PC-3 (cell line): Measurements from ENCODE around the gene EFHC1. TPM values are rescaled to one million over a fixed set of nuclear protein-coding genes. Genes with fewer than 3 reads are reported as not detected.
A peak's percentile ranks its signal among the peaks of the same experiment; 100 is the strongest.

Experiments
- ATAC-seq: fragments of 200-7000 bp; cut with Tn5 transposase; 2 replicates; pipeline ENCODE4 v1.9.1; 2020; ENCODE audit warnings: mild to moderate bottlenecking, moderate library complexity
- BruUV-seq: library from RNA; stranded (reverse); fragments of 400-500 nt; replicated peaks from 2 replicates; lab custom pipeline; 2021; lab: Mats Ljungman, UMichigan
- CTCF ChIA-PET: fragments of 300-600 bp; sonication (Branson Sonifier 250); formaldehyde crosslinking; loops from one replicate; lab custom pipeline; 2022; ENCODE audit warnings: antibody characterized with exemption; lab: Charles Lee
- POLR2A ChIA-PET: fragments of 300-600 bp; sonication (Branson Sonifier 250); formaldehyde crosslinking; loops from one replicate; lab custom pipeline; 2022; ENCODE audit warnings: antibody characterized with exemption; ENCODE audit not compliant: unreplicated experiment; lab: Charles Lee
- DNase-seq: peaks from one replicate; pipeline ENCODE4 v3.0.0-alpha.2; 2015
- H2AFZ ChIP-seq: fragments of 300-600 bp; sonication (generic); 2 replicates; pipeline ENCODE4 v1.6.0; 2016; ENCODE audit warnings: antibody characterized with exemption, low read length
- H3F3A ChIP-seq: fragments of 300-600 bp; sonication (generic); one replicate; pipeline ENCODE4 v1.6.0; 2017; ENCODE audit warnings: antibody characterized with exemption, low read length, control low read depth, mild to moderate bottlenecking; ENCODE audit not compliant: unreplicated experiment
- H3K27ac ChIP-seq: fragments of 300-600 bp; sonication (generic); 2 replicates; pipeline ENCODE4 v1.5.1; 2016; ENCODE audit warnings: mild to moderate bottlenecking, low read length
- H3K27me3 ChIP-seq: fragments of 300-600 bp; sonication (generic); 2 replicates; pipeline ENCODE4 v1.6.1; 2016; ENCODE audit warnings: low read length, mixed read lengths
- H3K36me3 ChIP-seq: fragments of 300-600 bp; sonication (generic); 2 replicates; pipeline ENCODE4 v1.6.1; 2016; ENCODE audit warnings: low read depth, mixed run types, low read length, mixed read lengths
- H3K4me1 ChIP-seq: fragments of 300-600 bp; sonication (generic); 2 replicates; pipeline ENCODE4 v1.5.1; 2016; ENCODE audit warnings: low read length; ENCODE audit not compliant: insufficient read depth
- H3K4me2 ChIP-seq: fragments of 300-600 bp; sonication (generic); 2 replicates; pipeline ENCODE4 v1.6.0; 2016; ENCODE audit warnings: low read length
- H3K4me3 ChIP-seq: fragments of 300-600 bp; sonication (generic); 2 replicates; pipeline ENCODE4 v1.5.1; 2016; ENCODE audit warnings: mild to moderate bottlenecking, low read length, mixed read lengths
- H3K79me2 ChIP-seq: fragments of 300-600 bp; sonication (generic); 2 replicates; pipeline ENCODE4 v1.6.1; 2017; ENCODE audit warnings: low read length, mixed read lengths
- H3K9ac ChIP-seq: fragments of 300-600 bp; sonication (generic); 2 replicates; pipeline ENCODE4 v1.6.0; 2016; ENCODE audit warnings: mild to moderate bottlenecking, low read length
- H3K9me2 ChIP-seq: fragments of 300-600 bp; sonication (generic); replicated peaks from 2 replicates; pipeline ENCODE4 v1.6.1; 2016; ENCODE audit warnings: mixed run types, low read length, mixed read lengths
- H3K9me3 ChIP-seq: fragments of 300-600 bp; sonication (generic); 2 replicates; pipeline ENCODE4 v1.6.1; 2016; ENCODE audit warnings: low read length, mixed read lengths
- H4K20me1 ChIP-seq: fragments of 300-600 bp; sonication (generic); 2 replicates; pipeline ENCODE4 v1.6.1; 2016; ENCODE audit warnings: low read length, mixed read lengths
- EZH2 ChIP-seq: fragments of 300-600 bp; sonication (generic); IDR thresholded peaks from one replicate; pipeline ENCODE4 v1.6.1; 2017; ENCODE audit warnings: antibody characterized with exemption, mild to moderate bottlenecking, low read length; ENCODE audit not compliant: unreplicated experiment
- EZH2phosphoT487 ChIP-seq: fragments of 300-600 bp; sonication (generic); IDR thresholded peaks from 2 replicates; pipeline ENCODE4 v1.6.1; 2018; ENCODE audit warnings: mild to moderate bottlenecking, antibody characterized with exemption, low read length, borderline replicate concordance
- intact Hi-C: fragments of 100-400 bp; cut with micrococcal nuclease; formaldehyde crosslinking; loops from 2 replicates; pipeline ENCODE4 v1.9.0; 2023
- total RNA-seq: library from RNA; depleted of rRNA; stranded (reverse); fragments of >200 nt; gene quantifications from 2 replicates; pipeline ENCODE4 v1.2.3, GENCODE V29; 2014
- TF ChIP-seq, protein P1 (sequence below): fragments of 300-600 bp; sonication (generic); conservative IDR thresholded peaks from 2 replicates; pipeline ENCODE4 v1.5.1; 2017; ENCODE audit warnings: antibody characterized with exemption, low read depth, mild to moderate bottlenecking, low read length

The EFHC1 gene
- total RNA-seq, 1 experiment from 2014 or later = 22.4 TPM

DNA sequence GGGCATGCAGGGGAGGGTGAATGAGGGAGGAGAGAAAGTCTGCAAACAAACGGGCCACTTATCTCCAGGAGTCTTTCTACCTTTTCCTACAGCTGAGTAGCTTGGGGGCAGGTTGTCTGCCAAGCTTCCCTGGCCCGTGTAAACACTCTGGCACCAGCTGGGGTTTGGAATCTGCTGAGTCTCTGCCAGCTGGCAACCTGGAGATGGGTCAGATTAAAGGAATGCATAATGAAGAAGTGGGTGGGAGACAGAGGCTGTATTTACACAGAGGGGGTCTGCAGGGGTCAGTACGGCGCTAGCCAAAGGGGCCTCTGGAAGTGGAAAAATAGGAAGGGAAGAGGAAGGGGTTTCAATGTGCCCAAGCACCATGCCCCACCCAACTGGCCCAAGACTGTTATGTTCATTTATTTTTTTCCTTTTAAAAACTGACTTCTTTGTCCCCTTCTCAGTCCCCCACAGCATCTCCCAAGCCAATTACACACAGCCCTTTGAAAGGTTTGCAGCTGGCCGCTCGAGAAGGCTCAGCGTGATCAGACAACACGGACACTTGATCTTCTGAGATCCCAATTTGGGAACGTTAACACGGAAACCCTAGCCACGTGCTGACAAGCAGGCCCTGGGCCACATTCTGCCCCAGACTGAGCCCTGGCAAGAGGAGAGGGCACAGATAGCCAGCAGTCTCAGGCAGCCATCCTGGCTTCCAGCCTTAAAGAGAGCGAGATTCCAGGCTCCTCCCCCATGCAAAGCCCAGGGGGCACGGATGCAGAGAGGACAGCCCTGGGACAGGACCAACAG is 131.5 kb downstream of the EFHC1 start:
- Histone ChIP-seq H3K27me3 (no peaks in the 10 kb centered on the region), H3K4me2 (peak overlapping the region; percentile 49), H4K20me1 (no peaks in the 10 kb centered on the region), H3K9ac (no peak overlapping the region), H3K9me2 (no peaks in the 10 kb centered on the region), H3K79me2 (peaks cover 30% of the 10 kb centered on the region), H2AFZ (no peak overlapping the region), H3K4me3 (no peak overlapping the region), H3F3A (no peaks in the 10 kb centered on the region), H3K4me1 (peaks cover 36% of the 10 kb centered on the region), H3K9me3 (no peaks in the 10 kb centered on the region), H3K36me3 (no peaks in the 10 kb centered on the region), H3K27ac (no peak overlapping the region)
- intact Hi-C loops = no loop called here
- no peak for TF ChIP-seq EZH2phosphoT487
- no peak for TF ChIP-seq EZH2
- TF ChIP-seq, protein P1, sequence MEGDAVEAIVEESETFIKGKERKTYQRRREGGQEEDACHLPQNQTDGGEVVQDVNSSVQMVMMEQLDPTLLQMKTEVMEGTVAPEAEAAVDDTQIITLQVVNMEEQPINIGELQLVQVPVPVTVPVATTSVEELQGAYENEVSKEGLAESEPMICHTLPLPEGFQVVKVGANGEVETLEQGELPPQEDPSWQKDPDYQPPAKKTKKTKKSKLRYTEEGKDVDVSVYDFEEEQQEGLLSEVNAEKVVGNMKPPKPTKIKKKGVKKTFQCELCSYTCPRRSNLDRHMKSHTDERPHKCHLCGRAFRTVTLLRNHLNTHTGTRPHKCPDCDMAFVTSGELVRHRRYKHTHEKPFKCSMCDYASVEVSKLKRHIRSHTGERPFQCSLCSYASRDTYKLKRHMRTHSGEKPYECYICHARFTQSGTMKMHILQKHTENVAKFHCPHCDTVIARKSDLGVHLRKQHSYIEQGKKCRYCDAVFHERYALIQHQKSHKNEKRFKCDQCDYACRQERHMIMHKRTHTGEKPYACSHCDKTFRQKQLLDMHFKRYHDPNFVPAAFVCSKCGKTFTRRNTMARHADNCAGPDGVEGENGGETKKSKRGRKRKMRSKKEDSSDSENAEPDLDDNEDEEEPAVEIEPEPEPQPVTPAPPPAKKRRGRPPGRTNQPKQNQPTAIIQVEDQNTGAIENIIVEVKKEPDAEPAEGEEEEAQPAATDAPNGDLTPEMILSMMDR = no peak
- DNase-seq (peak; percentile 91), ATAC-seq (peak; percentile 88)
- CTCF ChIA-PET = interaction anchor here (0.5 to 0.6 kb wide), 2 partner anchors 45 to 98 kb away, joined by 3 read pairs; no protein-coding TSS in a partner anchor
- POLR2A ChIA-PET = no interaction called here
- BruUV-seq = no TSS peak

DNA sequence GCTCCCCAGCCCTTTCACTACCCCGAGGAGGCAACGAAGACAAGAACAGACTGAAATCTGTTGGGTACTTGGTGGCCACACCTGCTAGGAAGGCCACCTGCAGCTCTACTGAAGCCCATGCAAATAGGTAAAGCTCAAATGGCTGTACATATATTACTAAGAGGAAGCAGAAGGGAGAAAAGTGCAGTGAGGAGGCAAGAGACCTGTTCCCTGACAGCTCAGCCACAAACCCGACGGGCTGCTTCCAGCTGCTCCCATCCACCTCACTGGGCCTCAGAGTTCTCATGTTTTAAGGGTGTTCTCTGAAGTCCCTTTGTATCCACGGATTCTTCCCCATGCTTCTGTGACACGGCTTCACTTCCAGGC is 132.1 kb downstream of the EFHC1 start:
- Histone ChIP-seq H3K27me3 (no peaks in the 10 kb centered on the region), H3K9ac (no peak overlapping the region), H2AFZ (no peak overlapping the region), H4K20me1 (no peaks in the 10 kb centered on the region), H3K36me3 (no peaks in the 10 kb centered on the region), H3K9me2 (no peaks in the 10 kb centered on the region), H3K4me2 (peak overlapping the region; percentile 29; the same call in 1 of the 2 replicates), H3K4me1 (peaks cover 31% of the 10 kb centered on the region), H3K27ac (no peak overlapping the region), H3F3A (no peaks in the 10 kb centered on the region), H3K9me3 (no peaks in the 10 kb centered on the region), H3K4me3 (no peak overlapping the region), H3K79me2 (peaks cover 27% of the 10 kb centered on the region)
- POLR2A ChIA-PET = no interaction called here
- intact Hi-C loops = no loop called here
- CTCF ChIA-PET = no interaction called here
- DNase-seq (no peak), ATAC-seq (peak; percentile 22)
- BruUV-seq = no TSS peak
- TF ChIP-seq, protein P1 = no peak
- no peak for TF ChIP-seq EZH2phosphoT487
- no peak for TF ChIP-seq EZH2

DNA sequence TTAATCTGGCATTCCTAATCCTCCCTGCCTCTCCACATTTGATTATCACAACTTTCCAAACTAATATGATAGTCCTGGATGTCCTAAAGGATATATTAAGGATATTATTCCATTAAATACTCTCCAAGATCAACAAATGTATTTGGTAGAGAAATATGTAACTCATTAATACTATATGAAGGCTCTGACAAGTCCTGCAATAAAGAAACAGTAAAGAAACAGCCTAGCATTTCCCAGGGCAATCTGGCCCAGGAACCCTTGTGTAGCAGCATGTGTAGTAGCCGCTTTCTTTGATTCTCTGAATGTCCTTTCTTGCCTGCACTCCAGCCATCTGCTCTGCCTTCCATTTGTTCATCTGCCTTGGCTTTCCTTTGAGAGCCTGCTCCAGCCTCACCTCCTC is 133.0 kb downstream of the EFHC1 start:
- POLR2A ChIA-PET = no interaction called here
- TF ChIP-seq EZH2phosphoT487 = no peak
- no peak for TF ChIP-seq EZH2
- TF ChIP-seq, protein P1 = no peak
- no peak for ATAC-seq
- no peak overlapping the region for H3K27ac ChIP-seq
- peaks cover 29% of the 10 kb centered on the region for H3K79me2 ChIP-seq
- no peaks in the 10 kb centered on the region for H3K27me3 ChIP-seq
- CTCF ChIA-PET = no interaction called here
- no peaks in the 10 kb centered on the region for H3F3A ChIP-seq
- no peak overlapping the region for H3K4me3 ChIP-seq
- H3K36me3 ChIP-seq = no peaks in the 10 kb centered on the region
- BruUV-seq = no TSS peak
- H3K4me1 ChIP-seq = peaks cover 22% of the 10 kb centered on the region
- no peaks in the 10 kb centered on the region for H3K9me3 ChIP-seq
- H3K9me2 ChIP-seq = no peaks in the 10 kb centered on the region
- H2AFZ ChIP-seq = no peak overlapping the region
- no peak overlapping the region for H3K4me2 ChIP-seq
- intact Hi-C loops = no loop called here
- no peak for DNase-seq
- H4K20me1 ChIP-seq = no peaks in the 10 kb centered on the region
- no peak overlapping the region for H3K9ac ChIP-seq
